ENCODE data around the gene SERPINE2. TPM values are rescaled to one million over a fixed set of nuclear protein-coding genes. Genes with fewer than 3 reads are reported as not detected.

Gene SERPINE2
- total and polyA plus RNA-seq, 5 experiments from 2014 or later: 2.6 to 17.0 (median 4.4) TPM

- Mint-ChIP-seq H3K27ac (no peak overlapping the region), H3K4me3 (no peak overlapping the region), H3K36me3 (peaks cover 0 to 8% (median 6%) of the 10 kb centered on the region in 3 donors), H3K9me3 (peaks cover 0 to 9% (median 0%) of the 10 kb centered on the region in 9 donors), H3K4me1 (peaks cover 13 to 51% (median 29%) of the 10 kb centered on the region in 4 donors), H3K27me3 (no peaks in the 10 kb centered on the region)
- POLR2A ChIA-PET: no interaction called here
- DNase-seq (no peak), ATAC-seq (no peak)
Observed at GRCh38 chr2:223925106-223925505, 114.0 kb downstream of the SERPINE2 start.

Other genes starting within 250 kb of the SERPINE2 start
- gene AP1S3, start 201.7 kb downstream of the SERPINE2 start, total RNA-seq: 1 to 10 TPM; 2.1 to 2.5 TPM
- gene AP1S3, start 201.7 kb downstream of the SERPINE2 start, polyA plus RNA-seq: 1 to 10 TPM; 1.3 to 1.7 (median 1.6) TPM
- gene WDFY1, start 94.0 kb downstream of the SERPINE2 start, total RNA-seq: 10 to 100 TPM; 31.8 to 32.0 TPM
- 10 to 100 TPM; 15.7 to 24.1 (median 19.1) TPM for gene WDFY1, start 94.0 kb downstream of the SERPINE2 start, polyA plus RNA-seq
- 10 to 100 TPM; 26.5 to 30.3 TPM for gene MRPL44, start 81.8 kb downstream of the SERPINE2 start, total RNA-seq
- gene MRPL44, start 81.8 kb downstream of the SERPINE2 start, polyA plus RNA-seq: 10 to 100 TPM; 29.3 to 36.4 (median 31.2) TPM